GM10248 (cell line): ENCODE data around the gene FAM117A.

ENCODE experiments used
- CTCF ChIA-PET: fragments of 300-600 bp; sonication (Branson Sonifier 250); formaldehyde crosslinking; extraction: SDS; loops from one replicate; lab custom pipeline; 2021; ENCODE audit warnings: antibody characterized with exemption; lab: Yijun Ruan, JAX
- POLR2A ChIA-PET: fragments of 350-650 bp; sonication (Branson Sonifier 250); formaldehyde crosslinking; extraction: SDS; loops from one replicate; lab custom pipeline; 2020; ENCODE audit warnings: antibody characterized with exemption; lab: Yijun Ruan, JAX
- DNase-seq: peaks from one replicate; pipeline ENCODE4 v3.0.0; 2012; ENCODE audit errors: extremely low spot score
- CTCF ChIP-seq: IDR thresholded peaks from 2 replicates; pipeline ENCODE4 v1.5.1; 2012; ENCODE audit warnings: mild to moderate bottlenecking, low read depth; ENCODE audit errors: extremely low read depth, missing control alignments, control extremely low read depth

The FAM117A gene

GRCh38 chr17:49775546-49776260, 11.8 kb upstream of the FAM117A start:
- ChIA-PET CTCF (interaction anchor here (0.7 to 4.8 kb wide), 11 partner anchors 9 to 311 kb away, joined by 3 to 21 read pairs (median 4); partner anchors contain the start of genes FAM117A and SLC35B1), POLR2A (interaction anchor here (2.1 kb wide), 1 partner anchor 12 kb away, joined by 7 read pairs; the partner anchor contains the start of gene FAM117A)
- DNase-seq, result no peak
- no peak for TF ChIP-seq CTCF

GRCh38 chr17:49766918-49767530, 3.1 kb upstream of the FAM117A start:
- ChIA-PET POLR2A (no interaction called here), CTCF (interaction anchor here (1.0 to 4.3 kb wide), 5 partner anchors 9 to 58 kb away, joined by 3 to 26 read pairs (median 9); partner anchors contain the start of gene SLC35B1)
- DNase-seq, result no peak
- no peak for TF ChIP-seq CTCF

GRCh38 chr17:49764559-49765180, 739 bp upstream of the FAM117A start:
- DNase-seq, result no peak
- ChIA-PET POLR2A (interaction anchor here (0.5 to 1.9 kb wide), 18 partner anchors 9 to 966 kb away, joined by 3 to 20 read pairs (median 6); partner anchors contain the start of genes KAT7 and SLC35B1), CTCF (interaction anchor here (0.9 to 7.2 kb wide), 10 partner anchors 9 to 208 kb away, joined by 3 to 50 read pairs (median 5); partner anchors contain the start of gene SLC35B1)
- no peak for TF ChIP-seq CTCF

GRCh38 chr17:49762151-49762941, 1.6 kb downstream of the FAM117A start:
- ChIA-PET CTCF (interaction anchor here (0.9 to 7.2 kb wide), 5 partner anchors 13 to 195 kb away, joined by 3 to 50 read pairs (median 10); partner anchors contain the start of gene SLC35B1), POLR2A (interaction anchor here (0.5 to 2.1 kb wide), 5 partner anchors 16 to 127 kb away, joined by 3 to 7 read pairs (median 4); partner anchors contain the start of gene KAT7)
- no peak for DNase-seq
- TF ChIP-seq CTCF, result no peak

- ChIA-PET CTCF (interaction anchor here (0.9 to 7.2 kb wide), 5 partner anchors 11 to 191 kb away, joined by 3 to 50 read pairs (median 4); no protein-coding TSS in a partner anchor), POLR2A (interaction anchor here (0.5 to 1.2 kb wide), 3 partner anchors 12 to 84 kb away, joined by 3 to 5 read pairs (median 4); no protein-coding TSS in a partner anchor)
- DNase-seq, result no peak
- TF ChIP-seq CTCF, result no peak
Observed at GRCh38 chr17:49760932-49761558, 2.9 kb downstream of the FAM117A start.
